ENCODE measurements around the gene SCAMP4.

DNA sequence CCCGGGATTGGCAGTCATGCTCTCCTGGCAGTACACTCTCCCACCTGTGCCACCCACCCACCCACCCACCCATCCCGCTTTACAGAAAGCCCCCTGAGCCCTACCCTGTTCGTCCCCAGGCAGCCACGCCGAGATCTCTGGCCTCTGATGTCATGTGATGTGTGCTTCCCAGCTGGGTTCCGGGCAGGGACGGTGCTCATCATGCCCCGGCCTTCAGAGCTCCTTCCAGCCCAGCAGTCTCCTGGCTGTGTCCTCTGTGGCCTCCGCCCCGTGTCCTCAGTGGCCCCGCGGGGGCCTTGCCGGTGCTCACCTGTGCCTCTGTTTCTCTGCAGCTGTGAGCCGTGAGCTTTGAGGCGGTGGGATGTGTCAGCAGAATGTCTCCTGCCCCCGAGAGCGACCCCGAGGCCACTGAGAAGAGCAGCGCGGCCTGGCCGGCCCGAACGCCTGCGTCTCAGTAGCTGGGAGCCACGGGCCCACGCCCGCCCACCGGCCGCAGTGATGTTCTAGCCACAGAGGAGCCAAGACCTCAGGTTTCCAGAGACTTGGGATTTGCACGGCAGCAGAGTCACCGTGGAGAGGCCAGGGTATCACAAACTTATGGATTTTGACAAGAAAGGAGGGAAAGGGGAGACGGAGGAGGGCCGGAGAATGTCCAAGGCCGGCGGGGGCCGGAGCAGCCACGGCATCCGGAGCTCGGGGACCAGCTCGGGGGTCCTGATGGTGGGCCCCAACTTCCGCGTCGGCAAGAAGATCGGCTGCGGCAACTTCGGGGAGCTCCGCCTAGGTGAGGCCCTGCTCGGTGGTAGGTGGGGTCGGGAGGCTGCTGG lies 64.2 kb downstream of the SCAMP4 start:
- TF ChIP-seq, protein P1, sequence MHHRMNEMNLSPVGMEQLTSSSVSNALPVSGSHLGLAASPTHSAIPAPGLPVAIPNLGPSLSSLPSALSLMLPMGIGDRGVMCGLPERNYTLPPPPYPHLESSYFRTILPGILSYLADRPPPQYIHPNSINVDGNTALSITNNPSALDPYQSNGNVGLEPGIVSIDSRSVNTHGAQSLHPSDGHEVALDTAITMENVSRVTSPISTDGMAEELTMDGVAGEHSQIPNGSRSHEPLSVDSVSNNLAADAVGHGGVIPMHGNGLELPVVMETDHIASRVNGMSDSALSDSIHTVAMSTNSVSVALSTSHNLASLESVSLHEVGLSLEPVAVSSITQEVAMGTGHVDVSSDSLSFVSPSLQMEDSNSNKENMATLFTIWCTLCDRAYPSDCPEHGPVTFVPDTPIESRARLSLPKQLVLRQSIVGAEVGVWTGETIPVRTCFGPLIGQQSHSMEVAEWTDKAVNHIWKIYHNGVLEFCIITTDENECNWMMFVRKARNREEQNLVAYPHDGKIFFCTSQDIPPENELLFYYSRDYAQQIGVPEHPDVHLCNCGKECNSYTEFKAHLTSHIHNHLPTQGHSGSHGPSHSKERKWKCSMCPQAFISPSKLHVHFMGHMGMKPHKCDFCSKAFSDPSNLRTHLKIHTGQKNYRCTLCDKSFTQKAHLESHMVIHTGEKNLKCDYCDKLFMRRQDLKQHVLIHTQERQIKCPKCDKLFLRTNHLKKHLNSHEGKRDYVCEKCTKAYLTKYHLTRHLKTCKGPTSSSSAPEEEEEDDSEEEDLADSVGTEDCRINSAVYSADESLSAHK (CRISPR knock-in tag; IDR thresholded peaks at IDR 0.05; ENCODE audit: borderline replicate concordance), result no peak
- TF ChIP-seq ZNF335 (CRISPR knock-in tag; IDR thresholded peaks at IDR 0.05), result no peak
- TF ChIP-seq MED1 (CRISPR knock-in tag; IDR thresholded peaks at IDR 0.05), result no peak
- no peak for TF ChIP-seq JUNB (CRISPR knock-in tag; IDR thresholded peaks at IDR 0.05; ENCODE audit: borderline replicate concordance)
- TF ChIP-seq, protein P2, sequence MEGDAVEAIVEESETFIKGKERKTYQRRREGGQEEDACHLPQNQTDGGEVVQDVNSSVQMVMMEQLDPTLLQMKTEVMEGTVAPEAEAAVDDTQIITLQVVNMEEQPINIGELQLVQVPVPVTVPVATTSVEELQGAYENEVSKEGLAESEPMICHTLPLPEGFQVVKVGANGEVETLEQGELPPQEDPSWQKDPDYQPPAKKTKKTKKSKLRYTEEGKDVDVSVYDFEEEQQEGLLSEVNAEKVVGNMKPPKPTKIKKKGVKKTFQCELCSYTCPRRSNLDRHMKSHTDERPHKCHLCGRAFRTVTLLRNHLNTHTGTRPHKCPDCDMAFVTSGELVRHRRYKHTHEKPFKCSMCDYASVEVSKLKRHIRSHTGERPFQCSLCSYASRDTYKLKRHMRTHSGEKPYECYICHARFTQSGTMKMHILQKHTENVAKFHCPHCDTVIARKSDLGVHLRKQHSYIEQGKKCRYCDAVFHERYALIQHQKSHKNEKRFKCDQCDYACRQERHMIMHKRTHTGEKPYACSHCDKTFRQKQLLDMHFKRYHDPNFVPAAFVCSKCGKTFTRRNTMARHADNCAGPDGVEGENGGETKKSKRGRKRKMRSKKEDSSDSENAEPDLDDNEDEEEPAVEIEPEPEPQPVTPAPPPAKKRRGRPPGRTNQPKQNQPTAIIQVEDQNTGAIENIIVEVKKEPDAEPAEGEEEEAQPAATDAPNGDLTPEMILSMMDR (CRISPR knock-in tag; IDR thresholded peaks at IDR 0.05), result no peak
- no peak for TF ChIP-seq HDAC2 (CRISPR knock-in tag; IDR thresholded peaks at IDR 0.05)
- TF ChIP-seq MTF2 (CRISPR knock-in tag; IDR thresholded peaks at IDR 0.05; ENCODE audit: borderline replicate concordance), result no peak
- TF ChIP-seq, protein P3, sequence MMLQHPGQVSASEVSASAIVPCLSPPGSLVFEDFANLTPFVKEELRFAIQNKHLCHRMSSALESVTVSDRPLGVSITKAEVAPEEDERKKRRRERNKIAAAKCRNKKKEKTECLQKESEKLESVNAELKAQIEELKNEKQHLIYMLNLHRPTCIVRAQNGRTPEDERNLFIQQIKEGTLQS (CRISPR knock-in tag; IDR thresholded peaks at IDR 0.05), result no peak
- TF ChIP-seq MTA3 (CRISPR knock-in tag; IDR thresholded peaks at IDR 0.05), result no peak
- no peak for TF ChIP-seq CREB1 (IDR thresholded peaks at IDR 0.05)
- TF ChIP-seq CREB1 (CRISPR knock-in tag; IDR thresholded peaks at IDR 0.05), result no peak

All from HepG2 (cell line).